Measurements from ENCODE around the gene ZMYND8. TPM values are rescaled to one million over a fixed set of nuclear protein-coding genes. Genes with fewer than 3 reads are reported as not detected.

ZMYND8 gene
- polyA plus RNA-seq, 3 donors = 1.4 to 13.8 (median 5.8) TPM

- no peaks in the 10 kb centered on the region for H3K4me1 Mint-ChIP-seq
- 89% methylated on average over 5 of the region's 6 CpGs for WGBS (ENCODE audit: insufficient coverage)
- no peak for DNase-seq
Measured at GRCh38 chr20:47173596-47174216, 182.8 kb downstream of the ZMYND8 start.

DNA sequence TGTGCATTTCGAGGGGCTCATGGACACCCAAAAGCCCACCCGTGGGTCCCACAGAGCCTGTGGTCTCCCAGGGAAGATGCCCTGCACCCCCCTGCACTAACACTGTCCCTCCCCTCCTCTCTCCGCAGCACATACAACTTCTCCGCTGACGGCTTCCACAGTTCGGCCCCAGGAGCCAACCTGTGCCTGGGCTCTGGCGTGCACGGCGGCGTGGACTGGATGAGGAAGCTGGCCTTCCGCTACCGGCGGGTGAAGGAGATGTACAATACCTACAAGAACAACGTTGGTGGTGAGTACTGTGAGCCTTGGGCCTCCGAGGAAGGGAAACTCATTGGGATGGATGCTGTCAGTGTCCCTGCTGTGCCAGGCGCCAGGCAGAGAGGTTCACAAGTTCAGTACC lies 183.9 kb downstream of the ZMYND8 start:
- no peaks in the 10 kb centered on the region for H3K4me1 Mint-ChIP-seq
- H3K36me3 Mint-ChIP-seq = no peaks in the 10 kb centered on the region
- Histone ChIP-seq H4K20me1 (ENCODE audit: insufficient read depth, low read length) (no peaks in the 10 kb centered on the region), H3K4me1 (ENCODE audit: control insufficient read depth in 1 of 2, insufficient read depth in 2 of 2, low read length in 2 of 2) (no peaks in the 10 kb centered on the region), H3K4me2 (replicated peaks; ENCODE audit: extremely low read depth, low read length, poor library complexity, severe bottlenecking) (no peak overlapping the region), H2AFZ (ENCODE audit: insufficient read depth, low read depth, low read length, poor library complexity, severe bottlenecking) (no peak overlapping the region), H3K9me3 (replicated peaks in 1 of 2; ENCODE audit: control insufficient read depth in 1 of 2, insufficient read depth in 1 of 2, low read length in 2 of 2) (no peaks in the 10 kb centered on the region), H3K36me3 (replicated peaks in 1 of 2; ENCODE audit: control insufficient read depth in 1 of 2, insufficient read depth in 2 of 2, low read length in 2 of 2) (no peaks in the 10 kb centered on the region), H3K27me3 (ENCODE audit: control insufficient read depth in 2 of 2, insufficient read depth in 2 of 2, low read length in 2 of 2) (no peaks in the 10 kb centered on the region), H3K9ac (ENCODE audit: insufficient read depth, low read length, poor library complexity, severe bottlenecking) (no peak overlapping the region), H3K79me2 (ENCODE audit: insufficient read depth, low read length) (no peaks in the 10 kb centered on the region), H3K27ac (ENCODE audit: low read depth in 1 of 2, low read length in 2 of 2) (no peak overlapping the region), H3K4me3 (replicated peaks in 1 of 3; ENCODE audit: low read depth in 2 of 3, low read length in 3 of 3) (no peak overlapping the region)
- H3K4me3 Mint-ChIP-seq = no peak overlapping the region
- H3K27ac Mint-ChIP-seq = no peak overlapping the region
- H3K27me3 Mint-ChIP-seq (ENCODE audit: low read depth in 3 of 3) = peaks cover 14 to 43% (median 19%) of the 10 kb centered on the region in 3 donors
- TF ChIP-seq, protein P1, sequence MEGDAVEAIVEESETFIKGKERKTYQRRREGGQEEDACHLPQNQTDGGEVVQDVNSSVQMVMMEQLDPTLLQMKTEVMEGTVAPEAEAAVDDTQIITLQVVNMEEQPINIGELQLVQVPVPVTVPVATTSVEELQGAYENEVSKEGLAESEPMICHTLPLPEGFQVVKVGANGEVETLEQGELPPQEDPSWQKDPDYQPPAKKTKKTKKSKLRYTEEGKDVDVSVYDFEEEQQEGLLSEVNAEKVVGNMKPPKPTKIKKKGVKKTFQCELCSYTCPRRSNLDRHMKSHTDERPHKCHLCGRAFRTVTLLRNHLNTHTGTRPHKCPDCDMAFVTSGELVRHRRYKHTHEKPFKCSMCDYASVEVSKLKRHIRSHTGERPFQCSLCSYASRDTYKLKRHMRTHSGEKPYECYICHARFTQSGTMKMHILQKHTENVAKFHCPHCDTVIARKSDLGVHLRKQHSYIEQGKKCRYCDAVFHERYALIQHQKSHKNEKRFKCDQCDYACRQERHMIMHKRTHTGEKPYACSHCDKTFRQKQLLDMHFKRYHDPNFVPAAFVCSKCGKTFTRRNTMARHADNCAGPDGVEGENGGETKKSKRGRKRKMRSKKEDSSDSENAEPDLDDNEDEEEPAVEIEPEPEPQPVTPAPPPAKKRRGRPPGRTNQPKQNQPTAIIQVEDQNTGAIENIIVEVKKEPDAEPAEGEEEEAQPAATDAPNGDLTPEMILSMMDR (IDR thresholded peaks at IDR 0.05) = no peak
- peaks cover 0 to 2% (median 0%) of the 10 kb centered on the region in 7 donors for H3K9me3 Mint-ChIP-seq
- intact Hi-C loops (cut with micrococcal nuclease) = loop anchor here in 1 of 2 donors (10.0 kb wide), 1 partner anchor 418 kb away; no protein-coding TSS in a partner anchor
- no peak for DNase-seq
- 80% methylated on average over 13 of the region's 16 CpGs for WGBS (ENCODE audit: insufficient coverage)

More at GRCh38 chr20:47173596-47174216, 182.8 kb downstream of the ZMYND8 start:
- Mint-ChIP-seq H3K9me3 (no peaks in the 10 kb centered on the region), H3K27me3 (ENCODE audit: low read depth in 3 of 3) (peaks cover 8 to 38% (median 18%) of the 10 kb centered on the region in 3 donors), H3K36me3 (no peaks in the 10 kb centered on the region), H3K27ac (no peak overlapping the region), H3K4me3 (no peak overlapping the region)
- Histone ChIP-seq H3K36me3 (replicated peaks in 1 of 2; ENCODE audit: control insufficient read depth in 1 of 2, insufficient read depth in 2 of 2, low read length in 2 of 2) (no peaks in the 10 kb centered on the region), H3K79me2 (ENCODE audit: insufficient read depth, low read length) (no peaks in the 10 kb centered on the region), H4K20me1 (ENCODE audit: insufficient read depth, low read length) (no peaks in the 10 kb centered on the region), H3K9ac (ENCODE audit: insufficient read depth, low read length, poor library complexity, severe bottlenecking) (no peak overlapping the region), H3K4me3 (replicated peaks in 1 of 3; ENCODE audit: low read depth in 2 of 3, low read length in 3 of 3) (no peak overlapping the region), H3K9me3 (replicated peaks in 1 of 2; ENCODE audit: control insufficient read depth in 1 of 2, insufficient read depth in 1 of 2, low read length in 2 of 2) (no peaks in the 10 kb centered on the region), H3K4me2 (replicated peaks; ENCODE audit: extremely low read depth, low read length, poor library complexity, severe bottlenecking) (no peak overlapping the region), H3K27me3 (ENCODE audit: control insufficient read depth in 2 of 2, insufficient read depth in 2 of 2, low read length in 2 of 2) (no peaks in the 10 kb centered on the region), H2AFZ (ENCODE audit: insufficient read depth, low read depth, low read length, poor library complexity, severe bottlenecking) (no peak overlapping the region), H3K4me1 (ENCODE audit: control insufficient read depth in 1 of 2, insufficient read depth in 2 of 2, low read length in 2 of 2) (no peaks in the 10 kb centered on the region), H3K27ac (ENCODE audit: low read depth in 1 of 2, low read length in 2 of 2) (no peak overlapping the region)
- intact Hi-C loops (cut with micrococcal nuclease) = loop anchor here in 1 of 2 donors (10.0 kb wide), 1 partner anchor 419 kb away; no protein-coding TSS in a partner anchor
- TF ChIP-seq, protein P1 (IDR thresholded peaks at IDR 0.05) = peak; percentile 17

Measured in CD14-positive monocyte (primary cell).